Astrocyte of the cerebellum (primary cell): ENCODE results near the gene EXOC7.
"Not testable (repeated sequence)": the region's sequence is repeated elsewhere in the genome, so short reads cannot be mapped to it uniquely, and the experiment has no call there.

Experiments used
- DNase-seq: peaks from one replicate; pipeline ENCODE4 v3.0.0-alpha.2; 2011; ENCODE audit warnings: low read depth
- H3K4me3 ChIP-seq: 2 replicates; pipeline ENCODE4 v1.5.1; 2011; ENCODE audit warnings: mild to moderate bottlenecking, low read depth, low read length, moderate library complexity
- CTCF ChIP-seq: IDR thresholded peaks from 2 replicates; pipeline ENCODE4 v1.5.1; 2012; ENCODE audit warnings: low read length, low read depth, moderate library complexity, mild to moderate bottlenecking; ENCODE audit errors: missing control alignments
- in situ Hi-C: cut with HindIII; loops from 2 replicates; pipeline ENCODE4 v1.10.0; 2017; ENCODE audit warnings: low sequenced_read_pairs

The EXOC7 gene

GRCh38 chr17:76081295-76082210 lies 22.0 kb downstream of the EXOC7 start:
- no peak for TF ChIP-seq CTCF
- no peak for DNase-seq
- in situ Hi-C loops = no loop called here
- H3K4me3 ChIP-seq = no peak overlapping the region

- DNase-seq = no peak
- no peak overlapping the region for H3K4me3 ChIP-seq
- TF ChIP-seq CTCF = no peak
- in situ Hi-C loops = no loop called here
Measured at GRCh38 chr17:76080768-76081287, 22.8 kb downstream of the EXOC7 start.

GRCh38 chr17:76079956-76080767 lies 23.4 kb downstream of the EXOC7 start:
- no peak for DNase-seq
- H3K4me3 ChIP-seq = no peak overlapping the region
- TF ChIP-seq CTCF = no peak
- in situ Hi-C loops = no loop called here

- DNase-seq = no peak
- in situ Hi-C loops = no loop called here
Measured at GRCh38 chr17:76079535-76079955, 24.0 kb downstream of the EXOC7 start.

GRCh38 chr17:76078860-76079534 lies 24.6 kb downstream of the EXOC7 start, which contains the start of gene ZACN:
ZACN (plus strand) TSS chr17:76079182; CDS start chr17:76079265, 83 bp downstream.
- in situ Hi-C loops = no loop called here
- no peak for DNase-seq

More at GRCh38 chr17:76079535-76079955, 24.0 kb downstream of the EXOC7 start:
- no peak overlapping the region for H3K4me3 ChIP-seq
- no peak for TF ChIP-seq CTCF

GRCh38 chr17:76078370-76078769 lies 25.2 kb downstream of the EXOC7 start:
- H3K4me3 ChIP-seq, in situ Hi-C loops, DNase-seq: not testable (repeated sequence)

More at GRCh38 chr17:76078860-76079534, 24.6 kb downstream of the EXOC7 start, which contains the start of gene ZACN:
- no peak for TF ChIP-seq CTCF
- H3K4me3 ChIP-seq = no peak within 1 kb of the TSS
